PC-9 (cell line): ENCODE results near the gene SLC37A3.

Experiments used
- EZH2 ChIP-seq: fragments of 200-600 bp; sonication (generic); IDR thresholded peaks from 2 replicates; pipeline ENCODE4 v1.8.0; 2017; ENCODE audit warnings: antibody characterized with exemption, low read depth
- TF ChIP-seq, protein P1 (sequence below): fragments of 200-600 bp; sonication (generic); conservative IDR thresholded peaks from 2 replicates; pipeline ENCODE4 v1.6.1; 2017; ENCODE audit warnings: mixed run types, antibody characterized with exemption, mild to moderate bottlenecking, moderate library complexity

DNA sequence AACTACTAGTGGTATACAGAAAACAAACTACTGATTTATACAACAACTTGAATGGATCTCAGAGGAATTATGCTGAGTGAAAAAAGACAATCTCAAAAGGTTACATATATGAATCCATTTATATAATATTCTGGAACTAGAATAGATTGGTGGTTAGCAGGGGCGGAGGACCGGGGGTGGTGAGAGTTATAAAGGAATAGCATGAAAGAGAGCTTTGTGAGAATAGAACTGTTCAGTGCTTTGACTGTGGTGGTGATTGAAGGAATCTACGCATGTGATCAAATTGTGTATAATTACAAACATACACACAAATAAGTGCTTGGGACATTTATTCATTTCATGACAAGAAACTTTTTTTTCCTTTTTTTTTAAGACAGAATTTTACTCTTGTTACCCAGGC, 25.2 kb upstream of the SLC37A3 start:
- TF ChIP-seq, protein P1, sequence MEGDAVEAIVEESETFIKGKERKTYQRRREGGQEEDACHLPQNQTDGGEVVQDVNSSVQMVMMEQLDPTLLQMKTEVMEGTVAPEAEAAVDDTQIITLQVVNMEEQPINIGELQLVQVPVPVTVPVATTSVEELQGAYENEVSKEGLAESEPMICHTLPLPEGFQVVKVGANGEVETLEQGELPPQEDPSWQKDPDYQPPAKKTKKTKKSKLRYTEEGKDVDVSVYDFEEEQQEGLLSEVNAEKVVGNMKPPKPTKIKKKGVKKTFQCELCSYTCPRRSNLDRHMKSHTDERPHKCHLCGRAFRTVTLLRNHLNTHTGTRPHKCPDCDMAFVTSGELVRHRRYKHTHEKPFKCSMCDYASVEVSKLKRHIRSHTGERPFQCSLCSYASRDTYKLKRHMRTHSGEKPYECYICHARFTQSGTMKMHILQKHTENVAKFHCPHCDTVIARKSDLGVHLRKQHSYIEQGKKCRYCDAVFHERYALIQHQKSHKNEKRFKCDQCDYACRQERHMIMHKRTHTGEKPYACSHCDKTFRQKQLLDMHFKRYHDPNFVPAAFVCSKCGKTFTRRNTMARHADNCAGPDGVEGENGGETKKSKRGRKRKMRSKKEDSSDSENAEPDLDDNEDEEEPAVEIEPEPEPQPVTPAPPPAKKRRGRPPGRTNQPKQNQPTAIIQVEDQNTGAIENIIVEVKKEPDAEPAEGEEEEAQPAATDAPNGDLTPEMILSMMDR: no peak
- TF ChIP-seq EZH2: no peak
